Activated CD8-positive, alpha-beta memory T cell treated with anti-CD3 and anti-CD28 coated beads, Interleukin-2, amount 10 ng/mL, durations not matched to agents 7 days and 5 days (primary cell): ENCODE data around the gene KLF14. TPM values are rescaled to one million over a fixed set of nuclear protein-coding genes. Genes with fewer than 3 reads are reported as not detected.
A peak's percentile ranks its signal among the peaks of the same experiment; 100 is the strongest.

Experiments
- ATAC-seq: fragments of 150-1000 bp; cut with Tn5 transposase; one replicate; pipeline ENCODE4 v1.10.0; 2021; ENCODE audit warnings: moderate library complexity
- CTCF ChIA-PET: fragments of 350-600 bp; sonication (Branson Sonifier 250); formaldehyde crosslinking; loops from one replicate; lab custom pipeline; 2021; ENCODE audit warnings: antibody characterized with exemption; lab: Charles Lee
- DNase-seq: peaks from one replicate; pipeline ENCODE4 v3.0.0-alpha.2; 2020
- H3K27ac Mint-ChIP-seq: one replicate; pipeline ENCODE4 v1.8.0; 2021; ENCODE audit warnings: mild to moderate bottlenecking, mixed read lengths
- H3K27me3 Mint-ChIP-seq: one replicate; pipeline ENCODE4 v1.8.0; 2021; ENCODE audit warnings: mixed read lengths
- H3K36me3 Mint-ChIP-seq: one replicate; pipeline ENCODE4 v1.8.0; 2021; ENCODE audit warnings: mild to moderate bottlenecking, mixed read lengths
- H3K4me1 Mint-ChIP-seq: one replicate; pipeline ENCODE4 v1.8.0; 2021; ENCODE audit warnings: mixed read lengths
- H3K4me3 Mint-ChIP-seq: one replicate; pipeline ENCODE4 v1.8.0; 2021; ENCODE audit warnings: mild to moderate bottlenecking, moderate library complexity, mixed read lengths
- H3K9me3 Mint-ChIP-seq: one replicate; pipeline ENCODE4 v1.8.0; 2022; ENCODE audit warnings: low read depth, mixed read lengths
- total RNA-seq, 2 experiments: library from RNA; stranded (reverse); gene quantifications; one replicate each; pipeline ENCODE4 v1.2.3, GENCODE V29; 2021

KLF14 gene
- total RNA-seq, 2 experiments from 2014 or later = not detected

DNA sequence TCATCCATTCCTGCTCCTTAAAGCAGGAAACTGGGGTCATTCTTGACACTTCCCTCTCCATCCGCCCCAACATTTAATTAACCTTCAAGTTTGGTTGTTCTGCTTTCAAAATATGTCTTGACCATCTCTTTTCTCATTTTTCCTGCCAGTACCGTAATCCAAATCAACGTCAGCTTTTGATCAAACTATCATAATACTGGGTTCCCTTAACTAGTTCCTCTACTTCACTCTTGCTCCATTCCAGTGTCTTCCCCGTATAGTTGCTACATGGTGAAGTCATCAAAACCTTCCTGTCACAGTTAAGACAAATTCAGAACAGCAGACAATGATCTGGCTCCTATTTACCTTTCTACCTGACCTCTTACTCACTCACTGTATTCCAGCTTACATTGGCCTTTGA, 6.6 kb upstream of the KLF14 start:
- no peak overlapping the region for H3K27ac Mint-ChIP-seq

DNA sequence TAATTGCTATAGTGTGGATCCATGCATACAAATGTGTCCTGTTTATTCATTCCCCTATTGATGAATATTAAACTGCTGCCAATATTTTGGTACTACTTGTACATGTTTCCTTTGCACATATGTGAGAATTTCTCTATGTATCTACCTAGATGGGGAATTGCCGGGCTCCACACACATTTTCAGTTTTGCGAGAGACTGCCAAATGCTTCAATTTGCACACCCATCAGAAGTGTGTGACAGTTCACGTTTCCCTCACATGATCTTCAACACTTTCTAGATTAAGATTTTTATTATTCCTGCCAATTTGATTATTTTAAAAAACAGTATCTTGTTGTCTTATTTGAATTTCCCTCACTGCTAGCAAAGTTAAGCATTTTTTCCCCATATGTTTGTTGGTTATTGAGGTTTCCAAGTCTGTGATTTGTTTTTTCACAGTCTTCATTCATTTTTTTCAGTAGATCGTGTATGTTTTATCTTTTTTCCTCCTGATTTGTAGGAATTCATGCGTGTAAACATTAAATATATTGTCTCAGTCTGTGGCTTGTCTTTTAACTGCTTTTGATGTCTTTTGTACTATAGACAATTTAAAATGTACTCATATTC, 2.4 kb upstream of the KLF14 start:
- CTCF ChIA-PET = no interaction called here
- peaks cover 8% of the 10 kb centered on the region for H3K4me1 Mint-ChIP-seq
- no peak overlapping the region for H3K27ac Mint-ChIP-seq
- H3K4me3 Mint-ChIP-seq = no peak overlapping the region
- ATAC-seq = no peak
- H3K36me3 Mint-ChIP-seq = peaks cover 6% of the 10 kb centered on the region
- no peak for DNase-seq
- H3K27me3 Mint-ChIP-seq = peaks cover 60% of the 10 kb centered on the region
- H3K9me3 Mint-ChIP-seq = no peaks in the 10 kb centered on the region

More for the DNA sequence above, 6.6 kb upstream of the KLF14 start:
- no peak for ATAC-seq
- H3K9me3 Mint-ChIP-seq = no peaks in the 10 kb centered on the region
- H3K27me3 Mint-ChIP-seq = peaks cover 52% of the 10 kb centered on the region
- CTCF ChIA-PET = interaction anchor here (1.7 kb wide), 1 partner anchor 17 kb away, joined by 6 read pairs; no protein-coding TSS in a partner anchor
- DNase-seq = no peak
- no peak overlapping the region for H3K4me3 Mint-ChIP-seq
- no peaks in the 10 kb centered on the region for H3K4me1 Mint-ChIP-seq
- no peaks in the 10 kb centered on the region for H3K36me3 Mint-ChIP-seq

DNA sequence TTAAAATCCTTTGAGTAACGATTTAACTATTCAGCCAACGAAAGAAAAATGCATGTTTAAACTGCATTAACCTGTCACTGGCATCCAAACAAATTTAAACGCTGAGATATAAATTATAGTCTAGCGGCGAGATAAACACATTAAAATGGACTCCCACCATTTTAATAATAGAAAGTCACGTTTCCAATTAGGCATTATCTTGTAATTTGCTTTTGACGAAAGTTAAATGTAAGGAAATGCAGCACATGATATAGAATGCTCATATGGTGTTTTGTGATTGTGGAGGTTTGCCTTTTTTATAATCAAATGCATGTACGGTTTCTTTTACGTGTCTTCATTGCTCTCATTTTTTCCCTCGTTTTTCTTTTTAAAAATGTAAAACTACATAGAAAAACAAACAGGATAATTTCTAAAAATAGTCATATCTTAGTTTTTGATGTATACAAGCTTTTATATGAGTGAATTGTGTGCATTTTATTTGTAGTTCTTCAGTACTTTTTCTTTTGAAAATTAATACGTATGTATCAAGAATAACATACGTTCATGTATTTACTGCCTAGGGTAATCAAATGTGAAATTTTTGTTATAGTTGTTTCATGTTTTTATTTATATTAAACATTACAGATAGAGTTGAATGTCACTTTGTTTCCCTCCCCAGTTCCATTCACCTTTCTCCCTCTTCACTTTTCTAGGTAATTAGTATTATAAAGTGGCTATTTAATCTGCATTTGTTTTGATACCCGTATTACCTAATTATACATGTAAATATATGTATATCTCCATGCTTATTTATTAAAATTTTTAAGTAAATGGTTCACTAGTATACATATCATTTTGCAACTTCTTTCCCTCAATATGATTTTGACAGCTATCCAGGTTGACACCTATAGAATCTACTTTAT, 1.1 kb upstream of the KLF14 start:
- DNase-seq (no peak), ATAC-seq (no peak)
- H3K4me3 Mint-ChIP-seq = peak overlapping the region; percentile 78
- H3K27ac Mint-ChIP-seq = no peak overlapping the region
- peaks cover 8% of the 10 kb centered on the region for H3K4me1 Mint-ChIP-seq
- peaks cover 71% of the 10 kb centered on the region for H3K27me3 Mint-ChIP-seq
- CTCF ChIA-PET = no interaction called here
- no peaks in the 10 kb centered on the region for H3K9me3 Mint-ChIP-seq
- H3K36me3 Mint-ChIP-seq = peaks cover 6% of the 10 kb centered on the region

DNA sequence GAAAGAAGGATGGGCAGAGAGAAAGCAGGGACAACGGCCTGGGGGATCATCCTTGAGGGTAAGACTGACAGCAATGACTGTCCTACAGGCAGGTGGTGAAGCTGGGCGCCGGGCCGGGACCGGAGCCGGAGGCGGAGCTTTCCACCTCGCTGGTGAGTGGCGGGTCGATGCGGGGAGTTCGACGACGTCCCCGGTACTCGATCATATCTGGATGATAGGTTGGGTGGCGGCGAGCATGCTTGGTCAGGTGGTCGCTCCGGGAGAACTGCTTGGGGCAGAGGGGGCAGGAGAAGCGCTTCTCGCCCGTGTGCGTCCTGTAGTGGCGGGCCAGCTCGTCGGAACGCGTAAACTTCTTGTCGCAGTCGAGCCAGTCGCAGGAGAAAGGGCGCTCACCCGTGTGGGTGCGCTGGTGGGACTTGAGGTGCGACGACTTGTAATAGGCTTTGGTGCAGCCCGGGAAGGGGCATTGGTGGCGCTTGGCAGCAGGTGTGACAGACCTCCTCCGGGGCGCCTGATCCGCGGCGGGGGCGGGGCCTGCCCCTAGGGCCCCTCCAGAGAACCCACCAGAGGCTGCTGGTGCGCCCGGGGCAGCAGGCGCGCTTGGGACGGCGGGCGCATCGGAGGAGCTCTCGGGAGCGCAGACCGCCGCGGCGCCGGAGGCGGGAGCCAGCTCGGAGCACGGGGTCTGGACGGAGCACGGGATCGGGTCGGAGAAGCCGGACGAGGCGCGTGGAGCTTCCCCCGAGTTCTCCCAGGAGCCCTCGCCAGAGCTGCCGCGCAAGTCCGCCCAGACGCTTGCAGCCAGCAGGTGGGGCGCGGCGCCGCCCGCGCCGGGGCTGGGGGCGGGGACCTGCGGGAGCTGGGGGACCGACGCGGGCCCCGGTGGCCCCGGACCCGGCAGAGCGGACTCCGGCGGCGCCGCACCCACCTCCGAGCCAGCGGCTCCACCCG, 752 bp downstream of the KLF14 start:
- peaks cover 6% of the 10 kb centered on the region for H3K36me3 Mint-ChIP-seq
- no peak overlapping the region for H3K27ac Mint-ChIP-seq
- ATAC-seq (peak; percentile 67), DNase-seq (no peak)
- CTCF ChIA-PET = interaction anchor here (0.6 to 1.6 kb wide), 3 partner anchors 25 to 490 kb away, joined by 3 to 5 read pairs (median 3); no protein-coding TSS in a partner anchor
- H3K4me1 Mint-ChIP-seq = peaks cover 8% of the 10 kb centered on the region
- peak overlapping the region; percentile 53 for H3K4me3 Mint-ChIP-seq
- no peaks in the 10 kb centered on the region for H3K9me3 Mint-ChIP-seq
- H3K27me3 Mint-ChIP-seq = peaks cover 85% of the 10 kb centered on the region

DNA sequence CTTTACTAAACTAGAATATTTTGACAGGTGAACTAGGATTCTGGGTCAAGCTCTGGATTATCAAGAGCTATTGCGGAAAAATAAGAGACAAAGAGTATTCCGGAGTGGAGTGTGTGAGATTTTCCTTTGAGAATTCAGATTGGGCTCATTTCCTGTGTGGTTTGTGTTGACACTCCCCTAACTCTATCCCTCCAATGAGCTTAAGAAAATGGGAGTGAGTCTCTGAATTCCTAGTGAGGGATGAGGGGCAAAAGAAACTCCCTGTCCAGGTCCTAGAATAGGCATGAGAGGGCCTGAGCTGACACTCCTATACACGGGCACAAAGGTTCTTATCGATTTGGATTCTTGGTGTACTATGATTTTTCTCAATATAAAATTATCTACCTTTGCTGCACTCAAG, 10.2 kb downstream of the KLF14 start:
- H3K9me3 Mint-ChIP-seq = no peaks in the 10 kb centered on the region
- H3K4me1 Mint-ChIP-seq = no peaks in the 10 kb centered on the region
- H3K27me3 Mint-ChIP-seq = peaks cover 46% of the 10 kb centered on the region
- CTCF ChIA-PET = no interaction called here
- H3K27ac Mint-ChIP-seq = no peak overlapping the region
- no peak overlapping the region for H3K4me3 Mint-ChIP-seq
- H3K36me3 Mint-ChIP-seq = no peaks in the 10 kb centered on the region
- no peak for ATAC-seq
- no peak for DNase-seq

DNA sequence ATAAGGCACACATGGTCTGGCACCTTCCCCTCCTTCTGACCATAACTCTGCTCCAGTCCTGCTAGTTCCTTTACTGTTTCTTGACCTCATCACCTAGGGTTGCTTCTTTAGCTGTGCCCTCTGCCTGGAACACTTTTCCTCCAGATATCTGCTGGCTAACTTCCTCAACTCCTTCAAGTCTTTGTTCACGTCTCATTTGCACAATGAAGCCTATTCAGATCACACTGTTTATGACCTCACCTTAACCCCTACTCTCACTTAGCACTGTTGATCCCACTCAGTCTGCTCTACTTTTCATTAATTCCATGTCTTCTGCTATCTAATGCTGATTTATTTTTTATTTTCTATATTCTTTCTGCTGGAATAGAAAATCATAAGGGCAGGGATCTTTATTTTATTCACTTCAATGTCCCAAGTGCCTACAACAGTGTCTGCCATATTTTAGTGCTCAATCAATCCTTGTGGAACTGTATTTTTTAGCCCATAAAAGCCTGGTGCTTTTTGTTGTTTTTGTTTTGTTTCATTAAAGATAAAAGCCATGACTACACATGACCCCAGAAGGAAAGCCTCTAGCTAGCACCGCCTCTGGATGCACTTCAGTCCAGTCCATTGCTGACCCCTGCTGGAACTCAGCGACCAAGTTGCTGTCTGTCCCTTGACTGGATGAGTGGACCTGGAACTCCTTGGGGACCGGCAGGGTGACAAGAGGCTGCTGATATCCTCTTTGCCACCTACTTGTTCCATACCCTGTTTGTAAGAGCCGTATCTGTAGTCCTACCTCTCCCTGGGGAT, 12.3 kb downstream of the KLF14 start:
- Mint-ChIP-seq H3K4me1 (no peaks in the 10 kb centered on the region), H3K27me3 (peaks cover 32% of the 10 kb centered on the region), H3K36me3 (no peaks in the 10 kb centered on the region), H3K4me3 (no peak overlapping the region), H3K27ac (no peak overlapping the region), H3K9me3 (no peaks in the 10 kb centered on the region)
- ATAC-seq (no peak), DNase-seq (peak; percentile 50)
- CTCF ChIA-PET = interaction anchor here (0.6 kb wide), 1 partner anchor 33 kb away, joined by 5 read pairs; no protein-coding TSS in a partner anchor

DNA sequence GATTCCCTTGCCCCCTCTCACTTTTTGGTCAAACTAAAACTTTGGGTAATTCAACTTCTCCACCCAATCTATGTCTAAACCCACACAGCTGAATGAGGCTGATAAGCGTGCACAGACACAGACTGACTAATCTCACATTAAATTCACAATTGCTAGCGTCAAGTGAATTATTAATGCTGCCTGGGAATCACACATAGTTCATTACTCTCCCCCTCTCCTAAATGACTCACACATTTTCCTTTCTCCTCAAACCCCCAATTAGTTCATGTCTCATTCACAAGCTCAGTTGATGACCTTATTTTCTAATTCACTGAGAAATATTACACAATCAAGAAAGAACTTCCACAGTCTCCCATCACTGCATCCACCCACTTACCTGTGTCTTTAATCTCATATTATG, 14.5 kb downstream of the KLF14 start:
- CTCF ChIA-PET = no interaction called here
- no peaks in the 10 kb centered on the region for H3K9me3 Mint-ChIP-seq
- H3K27me3 Mint-ChIP-seq = peaks cover 29% of the 10 kb centered on the region
- H3K36me3 Mint-ChIP-seq = no peaks in the 10 kb centered on the region
- no peaks in the 10 kb centered on the region for H3K4me1 Mint-ChIP-seq
- no peak overlapping the region for H3K4me3 Mint-ChIP-seq
- ATAC-seq (no peak), DNase-seq (no peak)
- H3K27ac Mint-ChIP-seq = no peak overlapping the region

DNA sequence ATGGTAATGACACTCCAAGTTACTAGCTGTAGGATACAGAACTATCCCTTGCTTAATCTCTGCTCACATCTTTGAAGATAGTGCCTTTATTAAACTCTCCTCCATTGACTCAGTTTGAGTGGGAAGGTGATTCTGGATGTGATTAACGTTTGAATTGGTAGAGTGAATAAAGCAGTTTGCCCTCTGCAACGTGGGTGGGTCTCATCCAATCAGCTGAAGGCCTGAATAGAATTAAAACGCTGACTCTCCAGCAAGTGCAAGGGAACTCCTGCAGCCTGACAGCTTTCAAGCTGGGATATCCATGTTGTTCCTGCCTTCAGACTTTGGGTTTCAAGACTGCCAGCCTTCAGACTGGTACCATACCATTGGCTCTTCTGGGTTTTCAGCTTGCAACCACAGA, 21.6 kb downstream of the KLF14 start:
- no peaks in the 10 kb centered on the region for H3K9me3 Mint-ChIP-seq
- DNase-seq (no peak), ATAC-seq (no peak)
- CTCF ChIA-PET = no interaction called here
- H3K4me1 Mint-ChIP-seq = no peaks in the 10 kb centered on the region
- H3K27me3 Mint-ChIP-seq = peaks cover 15% of the 10 kb centered on the region
- no peak overlapping the region for H3K27ac Mint-ChIP-seq
- no peaks in the 10 kb centered on the region for H3K36me3 Mint-ChIP-seq
- H3K4me3 Mint-ChIP-seq = no peak overlapping the region

DNA sequence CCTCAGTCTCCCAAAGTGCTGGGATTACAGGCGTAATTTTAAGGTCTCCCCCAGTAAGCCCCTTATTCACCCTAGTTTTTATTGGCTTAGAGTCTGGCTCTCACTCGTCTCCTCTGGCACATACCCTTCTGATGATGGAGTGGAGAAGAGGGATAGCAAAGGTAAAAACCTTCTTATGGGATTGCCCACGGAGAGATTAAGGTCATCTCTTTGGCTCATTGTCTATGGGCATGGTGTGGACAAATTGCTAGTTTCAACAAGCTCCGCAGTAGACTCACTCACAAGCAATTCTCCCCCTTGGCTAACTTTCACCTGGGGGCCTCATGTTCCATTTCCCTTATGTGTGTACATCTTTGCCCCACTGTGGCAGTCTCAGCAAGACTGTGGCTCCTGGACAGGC, 25.2 kb downstream of the KLF14 start:
- CTCF ChIA-PET = no interaction called here
- Mint-ChIP-seq H3K9me3 (peaks cover 7% of the 10 kb centered on the region), H3K4me1 (no peaks in the 10 kb centered on the region), H3K27me3 (peaks cover 31% of the 10 kb centered on the region), H3K27ac (no peak overlapping the region), H3K4me3 (no peak overlapping the region), H3K36me3 (peaks cover 2% of the 10 kb centered on the region)
- DNase-seq = no peak
- no peak for ATAC-seq

DNA sequence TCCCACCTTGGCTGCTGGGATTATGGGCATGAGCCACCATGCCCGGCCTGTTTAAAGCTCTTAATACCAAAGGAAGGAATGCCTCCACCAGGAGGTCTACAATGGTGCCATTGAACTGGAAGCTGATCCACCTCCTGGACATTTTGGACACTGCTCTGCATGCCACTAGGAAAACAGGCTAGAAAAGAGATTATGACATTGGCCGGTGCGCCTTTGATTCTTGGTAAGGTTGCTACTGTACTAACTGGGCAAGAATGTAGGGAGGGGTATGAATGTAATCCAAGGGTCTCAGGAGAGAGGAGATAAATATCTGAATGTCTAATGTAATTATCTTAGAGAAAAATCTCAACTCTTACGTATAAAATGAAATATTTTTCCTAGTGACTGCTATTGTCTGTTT, 26.0 kb downstream of the KLF14 start:
- CTCF ChIA-PET = no interaction called here
- DNase-seq = no peak
- peaks cover 32% of the 10 kb centered on the region for H3K27me3 Mint-ChIP-seq
- no peak overlapping the region for H3K4me3 Mint-ChIP-seq
- ATAC-seq = no peak
- no peaks in the 10 kb centered on the region for H3K4me1 Mint-ChIP-seq
- H3K36me3 Mint-ChIP-seq = peaks cover 2% of the 10 kb centered on the region
- peaks cover 7% of the 10 kb centered on the region for H3K9me3 Mint-ChIP-seq
- no peak overlapping the region for H3K27ac Mint-ChIP-seq

DNA sequence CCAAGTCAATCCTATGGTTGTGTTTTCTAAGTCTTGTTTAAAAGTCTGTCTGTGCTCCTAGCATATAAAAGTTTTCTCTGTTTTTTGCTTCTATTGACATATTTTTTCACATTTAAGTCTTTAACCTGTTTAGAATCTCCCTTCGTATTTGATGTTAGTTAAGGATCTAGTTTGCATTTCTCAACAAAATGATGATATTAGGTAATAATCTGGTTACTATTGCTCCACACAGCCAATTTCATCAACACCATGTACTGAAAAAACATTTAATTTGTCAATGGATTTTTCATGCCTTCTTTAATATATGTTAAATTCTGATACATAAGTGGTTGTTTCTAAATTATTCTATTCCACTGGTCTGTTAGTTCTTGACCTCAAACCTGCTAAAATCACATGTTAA, 30.2 kb downstream of the KLF14 start:
- no peak for ATAC-seq
- no peak overlapping the region for H3K27ac Mint-ChIP-seq
- no peak overlapping the region for H3K4me3 Mint-ChIP-seq
- H3K9me3 Mint-ChIP-seq = peaks cover 7% of the 10 kb centered on the region
- H3K36me3 Mint-ChIP-seq = peaks cover 2% of the 10 kb centered on the region
- no peaks in the 10 kb centered on the region for H3K4me1 Mint-ChIP-seq
- no peak for DNase-seq
- CTCF ChIA-PET = no interaction called here
- peaks cover 40% of the 10 kb centered on the region for H3K27me3 Mint-ChIP-seq

DNA sequence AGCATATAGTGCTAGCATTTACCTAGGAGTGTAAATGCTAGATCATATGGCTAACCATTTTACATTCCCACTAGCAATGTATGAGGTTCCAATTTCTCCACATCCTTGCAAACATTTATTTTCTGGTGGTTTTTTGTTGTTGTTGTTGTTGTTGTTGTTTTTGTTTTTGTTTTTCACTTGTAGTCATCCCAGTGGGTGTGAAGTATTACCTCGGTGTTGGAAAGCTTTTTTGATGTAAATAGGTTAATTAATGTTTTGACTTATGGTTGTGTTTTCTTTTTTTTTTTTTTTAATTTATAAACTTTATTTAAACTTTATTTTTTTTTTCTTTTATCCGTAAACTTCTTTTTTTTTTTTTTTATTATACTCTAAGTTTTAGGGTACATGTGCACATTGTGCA, 32.4 kb downstream of the KLF14 start:
- ATAC-seq (no peak), DNase-seq (no peak)
- H3K9me3 Mint-ChIP-seq = peaks cover 7% of the 10 kb centered on the region
- H3K27me3 Mint-ChIP-seq = peaks cover 34% of the 10 kb centered on the region
- CTCF ChIA-PET = no interaction called here
- H3K4me1 Mint-ChIP-seq = no peaks in the 10 kb centered on the region
- no peak overlapping the region for H3K27ac Mint-ChIP-seq
- no peak overlapping the region for H3K4me3 Mint-ChIP-seq
- H3K36me3 Mint-ChIP-seq = peaks cover 2% of the 10 kb centered on the region
